RWPE2 (cell line): ENCODE measurements around the gene ELF1.

Experiments used
- ATAC-seq: fragments of 200-7000 bp; cut with Tn5 transposase; 3 replicates; pipeline ENCODE4 v1.9.1; 2021; ENCODE audit warnings: low read depth
- DNase-seq: peaks from one replicate; pipeline ENCODE4 v3.0.0-alpha.2; 2020; ENCODE audit warnings: low spot score
- H3K27ac ChIP-seq: fragments of 450-650 bp; 2 replicates; pipeline ENCODE4 v1.5.1; 2017; ENCODE audit warnings: mild to moderate bottlenecking; ENCODE audit not compliant: poor library complexity, severe bottlenecking
- H3K27me3 ChIP-seq: fragments of 250-450 bp; sonication (Bioruptor Pico); 2 replicates; pipeline ENCODE4 v1.5.1; 2021; ENCODE audit warnings: mild to moderate bottlenecking, moderate library complexity; ENCODE audit not compliant: insufficient read depth, poor library complexity, severe bottlenecking
- H3K36me3 ChIP-seq: fragments of 250-450 bp; sonication (Bioruptor Pico); 2 replicates; pipeline ENCODE4 v1.5.1; 2020; ENCODE audit warnings: low read depth, mild to moderate bottlenecking, moderate library complexity
- H3K4me1 ChIP-seq: fragments of 250-450 bp; sonication (Bioruptor Pico); 2 replicates; pipeline ENCODE4 v1.5.1; 2021; ENCODE audit warnings: mild to moderate bottlenecking, moderate library complexity; ENCODE audit not compliant: insufficient read depth, poor library complexity, severe bottlenecking
- H3K4me3 ChIP-seq: fragments of 250-450 bp; sonication (Bioruptor Pico); 2 replicates; pipeline ENCODE4 v1.5.1; 2021; ENCODE audit warnings: mild to moderate bottlenecking, moderate library complexity; ENCODE audit not compliant: severe bottlenecking
- H3K9me3 ChIP-seq: fragments of 250-450 bp; sonication (Bioruptor Pico); 2 replicates; pipeline ENCODE4 v1.5.1; 2021; ENCODE audit warnings: mild to moderate bottlenecking, moderate library complexity; ENCODE audit not compliant: severe bottlenecking
- CTCF ChIP-seq: fragments of 450-650 bp; IDR thresholded peaks from one replicate; pipeline ENCODE4 v1.5.1; 2017; ENCODE audit warnings: mild to moderate bottlenecking, moderate library complexity; ENCODE audit not compliant: poor library complexity, severe bottlenecking

Gene ELF1

GRCh38 chr13:41034382-41034781 is 15.3 kb upstream of the ELF1 start:
- no peak for ATAC-seq
- H3K4me1 ChIP-seq = no peaks in the 10 kb centered on the region
- H3K9me3 ChIP-seq = no peaks in the 10 kb centered on the region
- H3K27ac ChIP-seq = no peak overlapping the region
- no peaks in the 10 kb centered on the region for H3K36me3 ChIP-seq
- H3K4me3 ChIP-seq = no peak overlapping the region
- DNase-seq = no peak
- H3K27me3 ChIP-seq = no peaks in the 10 kb centered on the region
- TF ChIP-seq CTCF = no peak

- Histone ChIP-seq H3K27me3 (no peaks in the 10 kb centered on the region), H3K27ac (no peak overlapping the region), H3K4me1 (no peaks in the 10 kb centered on the region), H3K4me3 (no peak overlapping the region), H3K36me3 (no peaks in the 10 kb centered on the region), H3K9me3 (no peaks in the 10 kb centered on the region)
- DNase-seq = no peak
- no peak for ATAC-seq
- TF ChIP-seq CTCF = no peak
Observed at GRCh38 chr13:41032691-41033376, 13.7 kb upstream of the ELF1 start.

GRCh38 chr13:41029629-41030028 is 10.5 kb upstream of the ELF1 start:
- Histone ChIP-seq H3K4me1 (no peaks in the 10 kb centered on the region), H3K27me3 (no peaks in the 10 kb centered on the region), H3K9me3 (no peaks in the 10 kb centered on the region), H3K27ac (no peak overlapping the region), H3K36me3 (no peaks in the 10 kb centered on the region), H3K4me3 (no peak overlapping the region)
- TF ChIP-seq CTCF = no peak
- ATAC-seq (no peak), DNase-seq (no peak)

GRCh38 chr13:41028051-41028450 is 8.9 kb upstream of the ELF1 start:
- no peaks in the 10 kb centered on the region for H3K4me1 ChIP-seq
- no peaks in the 10 kb centered on the region for H3K9me3 ChIP-seq
- TF ChIP-seq CTCF = no peak
- no peak overlapping the region for H3K27ac ChIP-seq
- DNase-seq (no peak), ATAC-seq (no peak)
- no peaks in the 10 kb centered on the region for H3K27me3 ChIP-seq
- H3K36me3 ChIP-seq = no peaks in the 10 kb centered on the region
- H3K4me3 ChIP-seq = no peak overlapping the region

- TF ChIP-seq CTCF = no peak
- no peak for ATAC-seq
- Histone ChIP-seq H3K4me1 (no peaks in the 10 kb centered on the region), H3K9me3 (no peaks in the 10 kb centered on the region), H3K4me3 (no peak overlapping the region), H3K36me3 (no peaks in the 10 kb centered on the region), H3K27me3 (no peaks in the 10 kb centered on the region), H3K27ac (no peak overlapping the region)
- DNase-seq = no peak
Observed at GRCh38 chr13:41026788-41027187, 7.7 kb upstream of the ELF1 start.
